NCI-H2107 (cell line): ENCODE measurements around the gene OAF.

Experiments
- DNase-seq: peaks from one replicate; lab custom pipeline; 2025; lab: John Stamatoyannopoulos, UW

Gene OAF

DNA sequence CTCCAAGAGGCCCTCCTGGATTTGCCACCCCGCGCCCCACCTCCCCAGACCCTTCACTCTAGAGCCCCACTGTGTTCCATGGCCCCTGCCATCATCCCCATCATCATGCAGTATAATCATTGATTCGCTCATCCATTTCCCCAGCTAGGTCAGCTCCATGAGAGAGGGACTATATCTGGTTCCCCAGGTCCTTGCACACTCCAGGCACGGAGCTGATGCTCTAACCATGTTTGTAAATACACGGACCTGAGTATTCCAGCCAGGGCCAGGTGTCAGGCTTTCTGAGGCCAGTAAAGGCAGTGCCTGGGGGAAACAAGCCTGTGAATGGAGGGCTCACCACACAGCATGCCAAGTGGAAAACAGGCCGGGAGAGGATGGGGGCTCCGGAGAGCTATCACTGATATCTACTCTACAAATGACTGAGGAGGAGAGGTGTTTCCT lies 27.1 kb upstream of the OAF start:
- DNase-seq = no peak

DNA sequence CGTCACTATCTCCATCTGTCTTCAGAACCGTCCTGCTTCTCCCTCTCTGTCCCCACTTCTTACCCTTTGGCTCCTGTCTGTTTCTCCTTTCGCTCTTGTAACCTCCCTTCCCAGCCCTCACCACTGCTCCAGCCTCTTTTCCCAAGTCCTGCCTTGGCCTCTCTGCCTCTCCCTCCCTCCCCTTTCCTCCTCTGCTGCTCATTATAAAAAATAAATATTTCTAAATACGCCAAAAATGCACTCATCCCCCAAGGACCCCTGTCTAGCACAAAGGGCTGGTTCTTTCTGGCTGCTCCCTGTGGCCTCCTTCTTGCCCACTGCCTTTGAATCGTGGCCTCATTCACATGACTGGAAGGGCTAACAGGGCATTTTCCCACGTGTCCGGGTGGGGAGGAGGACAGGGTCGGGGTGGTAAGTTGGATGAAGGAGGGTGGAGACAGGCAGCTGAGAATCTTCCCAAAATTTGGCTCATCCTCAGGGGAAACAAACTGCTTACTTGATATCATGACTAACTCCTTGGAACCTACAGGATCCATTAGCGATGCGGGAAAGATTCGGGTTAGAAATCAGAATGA lies 26.4 kb upstream of the OAF start:
- no peak for DNase-seq

DNA sequence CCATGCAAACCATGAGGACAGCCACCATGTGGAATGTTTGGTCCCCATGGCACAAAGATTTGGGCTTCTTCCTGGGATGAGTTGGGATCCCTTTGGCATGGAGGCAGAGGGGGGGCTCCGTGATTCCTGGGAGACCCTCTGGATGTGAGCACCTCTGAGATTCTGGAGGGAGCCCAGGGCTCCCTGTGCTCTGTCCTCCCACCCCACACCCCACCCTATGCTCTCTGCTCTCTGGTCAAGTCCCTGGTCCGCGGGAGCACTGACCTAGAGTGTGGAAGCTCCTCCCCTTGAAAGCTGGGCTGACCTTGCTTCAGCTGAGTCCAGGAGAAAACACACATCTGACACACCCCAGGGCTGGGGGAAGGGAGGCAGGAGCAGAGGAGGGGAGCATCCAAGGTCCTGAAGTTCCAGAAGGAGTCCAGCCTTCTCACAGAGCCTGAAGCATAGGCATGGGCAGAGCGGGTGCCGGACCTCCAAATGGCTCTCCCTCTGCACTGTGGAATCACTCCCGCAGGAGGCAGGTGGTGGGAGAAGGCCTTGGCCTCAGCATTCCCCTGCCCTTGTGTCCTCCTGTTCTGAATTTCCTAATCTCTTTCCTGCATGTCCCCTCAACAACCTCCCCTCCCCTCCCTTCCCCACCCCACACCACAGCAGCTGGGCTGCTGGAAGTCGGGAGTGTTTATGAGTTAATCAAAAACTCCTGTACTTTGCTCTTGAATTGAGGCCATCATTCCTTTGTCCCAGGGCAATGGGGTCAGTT lies 25.7 kb upstream of the OAF start:
- no peak for DNase-seq

DNA sequence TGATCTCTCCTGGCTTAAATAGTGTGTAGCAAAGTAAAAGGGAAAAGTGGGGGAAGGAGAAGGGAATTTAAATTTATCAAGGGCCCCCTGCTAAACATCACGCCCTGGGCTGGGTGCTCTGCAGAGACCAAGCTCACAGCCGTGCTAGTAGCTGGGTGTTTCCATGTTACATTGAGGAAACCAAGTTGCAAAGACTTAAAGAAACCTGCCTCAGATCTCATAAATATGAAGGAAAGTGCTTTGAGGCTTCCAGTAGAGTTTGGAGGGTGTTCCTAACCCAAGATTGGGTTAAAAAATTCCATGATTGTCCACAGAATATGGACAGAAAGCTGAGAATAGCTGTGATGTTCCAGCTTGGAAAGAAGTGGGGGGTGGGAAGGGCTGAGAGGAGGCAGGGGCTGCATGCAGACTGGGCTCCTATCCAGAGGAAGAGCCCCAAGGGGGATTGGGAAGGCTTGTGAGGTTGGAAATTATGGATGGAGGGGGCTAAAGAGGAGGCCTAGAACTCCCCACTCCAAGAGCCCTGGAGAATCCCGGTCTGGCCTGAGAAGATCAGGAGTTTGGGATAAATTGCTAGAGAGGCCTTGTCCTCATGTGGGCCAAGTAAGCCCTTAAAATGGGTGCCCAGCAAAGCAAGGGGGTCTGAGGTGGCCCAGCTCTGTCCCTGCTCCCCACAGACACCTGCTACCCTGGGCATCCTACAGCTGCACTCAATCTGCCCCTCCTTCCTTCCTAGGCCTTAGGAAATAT lies 25.0 kb upstream of the OAF start:
- no peak for DNase-seq

DNA sequence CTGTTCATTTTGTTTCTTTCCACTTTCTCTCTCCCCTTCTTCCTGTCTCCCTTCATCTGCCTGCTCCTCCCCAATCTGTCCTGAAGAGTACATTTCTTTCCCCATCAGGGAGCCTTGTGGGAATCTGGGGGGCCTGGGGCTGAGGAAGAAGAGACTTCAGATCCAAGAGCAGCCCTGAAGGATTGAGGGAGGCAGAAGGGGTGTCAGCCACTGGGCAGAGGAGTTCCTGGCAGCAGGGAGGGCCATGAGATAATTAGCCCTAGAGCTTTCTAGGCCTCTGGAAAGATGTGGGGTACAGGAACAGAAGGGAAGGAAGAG lies 24.4 kb upstream of the OAF start:
- DNase-seq = no peak

DNA sequence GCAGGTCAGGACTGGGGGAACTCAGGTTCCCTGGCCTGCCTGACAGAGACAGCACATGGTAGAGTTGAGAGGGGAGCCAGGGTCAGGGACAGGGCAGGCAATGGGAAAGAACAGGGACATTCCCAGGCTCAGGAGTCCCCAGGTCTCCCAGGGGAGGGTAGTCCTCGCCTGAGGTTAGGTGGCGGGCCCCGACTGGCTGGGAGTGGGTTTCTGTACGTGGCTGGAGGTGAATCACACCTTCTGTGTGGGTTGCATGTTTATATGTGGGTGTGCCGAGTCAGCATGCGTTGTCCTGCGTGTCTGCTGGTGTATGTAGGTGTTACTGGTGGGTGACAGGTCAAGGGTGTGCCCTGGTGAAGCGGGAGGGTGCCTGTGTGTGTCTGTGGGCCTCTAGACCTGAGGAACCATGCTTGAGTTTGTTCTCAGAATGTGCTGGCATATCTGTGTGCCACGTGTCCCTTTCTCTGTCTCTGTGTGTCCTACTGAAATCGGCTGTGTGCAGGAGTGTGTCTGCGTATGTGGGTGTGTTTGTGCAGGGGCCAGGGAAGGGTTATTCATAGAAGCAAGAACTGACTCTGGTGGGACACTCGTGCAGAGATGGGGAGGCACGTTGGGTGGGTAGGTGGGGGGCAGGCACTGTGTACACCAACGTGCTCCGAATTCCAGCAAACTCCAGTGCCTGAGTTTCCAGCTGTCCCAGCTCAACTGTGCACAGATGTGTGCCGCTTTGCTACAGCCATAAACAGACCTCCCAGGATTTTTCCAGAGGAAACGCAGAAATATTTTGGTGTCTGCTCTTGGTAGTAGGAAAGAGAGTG lies 23.8 kb upstream of the OAF start:
- DNase-seq = no peak

DNA sequence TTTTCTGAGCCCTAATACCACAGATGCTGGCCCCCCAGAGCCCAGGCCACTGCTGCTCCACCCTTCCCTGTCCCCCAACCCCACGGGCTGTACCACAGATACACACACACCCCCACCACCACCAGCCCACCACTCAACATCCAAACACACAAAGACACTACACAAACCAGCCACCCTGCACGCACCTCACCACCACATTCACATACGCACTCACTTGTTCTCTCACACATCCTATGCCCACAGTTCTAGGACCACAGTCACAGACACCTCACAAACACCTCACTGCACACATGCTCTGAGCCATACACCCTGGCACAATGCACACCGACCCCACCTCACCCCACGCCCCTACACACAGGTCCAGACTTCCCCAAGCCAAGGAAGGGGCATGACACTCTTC lies 22.5 kb upstream of the OAF start:
- no peak for DNase-seq

DNA sequence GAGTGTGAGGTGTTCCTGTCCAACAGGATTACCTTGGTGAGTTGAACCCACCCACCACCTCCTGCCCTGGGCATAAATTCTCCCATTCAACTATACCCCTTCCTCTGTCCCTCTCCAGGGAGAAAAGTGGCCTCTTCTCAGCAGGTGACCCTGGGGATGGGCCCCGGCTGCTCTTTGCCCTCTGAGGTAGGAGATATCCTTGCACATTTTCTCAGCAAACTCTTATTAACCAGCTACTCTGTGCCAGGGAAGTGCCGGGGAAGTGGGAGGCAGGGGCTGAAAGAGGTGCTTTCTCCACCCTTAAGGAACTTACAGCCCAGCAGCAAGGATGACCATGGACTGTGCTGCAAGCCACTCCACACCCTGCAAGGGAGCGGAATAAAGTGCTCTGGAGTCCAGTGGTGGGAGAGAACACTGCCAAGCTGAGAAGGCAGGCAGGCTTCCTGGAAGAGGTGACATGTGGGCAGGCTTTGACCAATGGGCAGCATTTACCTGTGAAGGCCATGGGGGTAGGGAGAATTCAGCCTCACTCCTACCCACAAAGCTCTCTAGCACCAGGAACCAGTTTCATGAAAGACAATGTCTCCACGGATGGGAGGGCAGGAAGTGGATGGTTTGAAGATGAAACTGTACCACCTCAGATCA lies 21.9 kb upstream of the OAF start:
- no peak for DNase-seq

DNA sequence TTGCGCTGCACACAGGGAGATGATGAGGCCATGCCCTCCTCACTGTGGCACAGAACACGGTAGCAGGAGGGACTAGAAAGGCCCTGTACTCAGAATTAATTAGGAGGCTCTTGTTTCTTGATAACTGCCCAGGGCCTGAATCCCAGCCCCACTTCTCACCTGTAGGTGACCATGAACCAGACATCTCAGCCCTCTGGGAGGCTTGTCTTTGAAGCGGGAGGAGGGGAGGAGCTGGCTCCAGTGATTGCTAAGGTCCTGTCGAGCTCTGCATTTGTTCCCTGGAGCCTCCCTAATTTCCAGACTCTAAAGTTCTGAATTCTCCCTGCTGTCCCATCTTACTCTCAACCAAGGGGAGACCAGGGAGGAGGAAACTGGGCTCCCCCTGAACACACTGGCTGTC lies 19.8 kb upstream of the OAF start:
- DNase-seq = no peak

DNA sequence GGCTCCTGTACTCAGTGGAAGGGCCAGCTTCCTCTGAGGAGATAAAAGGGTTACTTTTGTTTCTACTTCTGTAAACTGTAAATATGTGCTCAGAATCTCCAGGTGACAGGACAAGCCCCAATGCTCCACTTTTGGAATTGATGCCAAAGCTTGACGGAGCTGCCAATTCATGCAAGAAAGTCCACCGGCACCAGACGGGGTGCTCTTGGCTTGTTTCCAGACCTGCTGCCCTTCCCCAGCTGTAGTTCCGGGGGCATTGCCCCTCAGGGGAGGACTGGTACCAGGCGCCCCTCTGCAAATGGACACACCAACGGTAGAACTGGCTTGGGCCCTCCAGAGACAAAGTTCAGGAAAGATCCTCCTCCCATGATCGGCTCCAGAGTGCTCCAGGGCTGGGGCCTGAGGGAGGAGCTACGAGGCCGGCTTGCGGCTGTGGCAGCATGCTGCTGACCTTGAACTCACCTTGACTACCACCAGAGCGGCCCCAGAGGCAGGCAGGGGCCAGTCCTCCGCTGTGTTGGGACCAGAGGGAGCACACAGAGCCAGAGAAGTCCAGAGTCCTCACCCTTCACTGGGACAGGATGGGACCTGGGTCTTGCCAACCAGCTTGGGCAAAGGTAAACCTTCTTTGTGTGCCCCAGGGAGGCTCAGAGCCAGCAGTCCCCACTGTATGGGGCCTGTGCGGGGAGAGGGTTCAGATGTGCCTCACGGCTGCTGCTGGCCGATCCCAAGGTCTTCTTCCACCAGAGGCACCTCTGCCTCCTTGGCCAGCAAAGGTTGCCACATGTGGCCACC lies 17.8 kb upstream of the OAF start:
- no peak for DNase-seq

DNA sequence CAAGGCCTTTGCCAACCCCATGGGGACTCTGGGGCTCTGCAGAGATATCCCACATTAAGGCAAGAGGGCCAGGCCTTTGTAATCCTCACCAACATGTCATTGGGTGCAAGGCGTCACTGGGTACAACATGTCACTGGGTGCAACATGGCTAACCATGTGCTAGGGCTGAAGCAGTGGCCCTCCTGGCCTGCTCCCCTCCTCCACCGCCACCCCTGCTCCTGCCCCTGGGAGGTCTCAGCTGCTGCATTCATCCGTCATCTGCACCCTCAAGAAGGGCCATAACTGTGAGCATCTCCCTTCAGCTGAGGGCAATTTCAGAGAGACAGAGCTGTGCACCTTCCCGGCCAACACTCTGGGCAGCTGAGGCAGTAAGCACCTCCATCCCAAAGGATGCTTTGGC lies 16.7 kb upstream of the OAF start:
- no peak for DNase-seq

DNA sequence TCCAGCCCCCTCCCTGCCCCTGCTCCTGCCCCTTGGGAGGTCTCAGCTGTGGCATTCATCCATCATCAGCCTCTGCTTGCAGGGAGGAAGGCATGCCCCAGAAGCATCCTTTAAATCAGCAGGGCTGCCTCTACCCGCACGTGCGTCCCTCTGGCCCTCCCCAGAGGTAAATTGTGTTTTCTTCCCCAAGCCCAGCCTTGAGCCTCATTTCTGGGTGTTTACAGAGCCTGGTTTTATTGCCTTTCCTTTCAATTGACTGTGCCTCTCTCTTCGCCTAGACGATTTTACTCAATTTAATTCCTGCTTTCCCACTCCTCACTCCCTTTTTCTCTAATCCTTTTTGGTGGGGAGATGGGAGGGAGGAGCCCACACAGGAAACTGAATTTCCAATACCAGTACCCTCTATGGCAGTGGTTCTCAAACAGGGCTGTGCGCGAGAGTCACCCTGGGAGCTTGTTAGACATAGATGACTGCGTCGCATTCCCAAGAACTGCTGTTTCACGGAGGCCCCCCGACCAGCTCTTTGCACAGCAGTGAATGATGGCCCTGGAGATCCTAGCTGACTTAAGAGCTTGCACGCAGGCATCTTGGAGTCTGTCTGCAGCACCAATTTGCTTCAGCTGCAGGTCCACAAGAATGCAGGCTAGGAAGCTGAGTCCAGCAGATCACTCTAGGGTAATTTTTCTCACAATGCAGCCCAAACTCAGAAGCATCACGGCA lies 15.1 kb upstream of the OAF start:
- no peak for DNase-seq

DNA sequence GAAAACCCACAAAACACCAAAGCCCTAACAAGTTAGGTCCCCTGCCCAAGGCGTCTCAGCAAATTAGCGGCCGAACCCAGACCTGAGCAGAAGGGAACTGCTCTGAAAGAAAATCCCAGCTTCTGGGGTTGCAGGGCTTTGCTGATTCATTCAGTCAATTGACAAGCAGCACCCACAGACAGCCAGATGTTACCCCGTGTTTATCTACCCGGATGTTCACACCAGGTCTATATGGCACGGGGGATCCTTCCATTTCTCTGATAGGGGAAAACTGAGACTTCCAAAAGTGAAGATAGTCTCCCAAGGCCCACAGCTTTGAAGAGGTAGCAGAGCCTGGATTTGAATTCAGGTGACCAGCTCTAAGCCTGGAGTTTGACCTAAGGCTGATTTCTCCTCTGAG lies 14.0 kb upstream of the OAF start:
- DNase-seq = no peak

DNA sequence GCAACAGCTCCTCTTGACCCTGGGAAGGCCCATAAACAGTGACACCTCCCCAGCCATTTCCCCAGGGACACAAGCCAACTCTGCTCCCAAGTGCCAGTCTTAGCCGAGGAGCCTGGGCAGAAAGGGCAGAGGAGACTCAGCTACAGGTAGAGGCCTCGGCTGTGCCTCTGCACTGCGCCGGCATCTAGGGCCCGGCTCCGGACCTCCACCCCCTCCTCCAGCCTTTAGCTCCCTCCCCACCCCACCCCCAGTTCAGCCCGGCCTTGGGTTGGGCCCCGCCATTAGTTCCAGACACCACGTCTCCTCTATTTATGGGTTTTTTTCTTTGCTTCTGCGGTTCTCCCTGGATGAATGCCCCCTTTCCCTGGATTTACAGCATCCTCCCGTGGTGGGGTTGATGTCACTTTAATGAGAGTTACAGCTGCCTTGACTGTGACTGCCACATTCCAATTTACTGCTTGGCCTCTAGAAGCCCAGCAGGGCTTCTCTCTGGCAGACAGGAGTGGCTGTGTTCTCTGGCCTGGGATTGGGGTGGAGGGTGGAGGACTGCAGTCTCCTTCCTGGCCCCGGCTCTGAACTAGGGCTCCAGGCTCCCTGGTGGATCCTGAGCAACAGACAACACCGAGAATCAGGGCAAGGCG lies 13.5 kb upstream of the OAF start:
- no peak for DNase-seq

DNA sequence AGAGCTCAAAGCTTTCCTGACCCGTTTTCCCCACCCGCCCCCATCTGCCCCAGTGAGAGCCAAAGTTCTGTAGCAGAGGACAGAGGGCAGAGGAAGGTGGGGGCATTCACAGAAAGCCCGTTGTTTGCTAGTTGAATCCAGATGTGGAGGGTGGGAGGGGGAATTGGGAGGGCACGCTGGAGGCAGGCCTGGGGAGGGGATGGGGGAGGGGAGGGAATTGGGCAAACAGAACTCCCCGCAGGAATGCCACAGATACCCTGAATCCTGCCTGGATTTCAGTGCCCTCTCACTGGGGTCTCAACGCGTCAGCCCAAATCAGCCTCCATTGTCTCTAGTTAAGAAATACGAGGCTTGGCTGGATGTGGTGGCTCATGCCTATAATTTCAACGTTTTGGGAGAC lies 12.9 kb upstream of the OAF start:
- no peak for DNase-seq

DNA sequence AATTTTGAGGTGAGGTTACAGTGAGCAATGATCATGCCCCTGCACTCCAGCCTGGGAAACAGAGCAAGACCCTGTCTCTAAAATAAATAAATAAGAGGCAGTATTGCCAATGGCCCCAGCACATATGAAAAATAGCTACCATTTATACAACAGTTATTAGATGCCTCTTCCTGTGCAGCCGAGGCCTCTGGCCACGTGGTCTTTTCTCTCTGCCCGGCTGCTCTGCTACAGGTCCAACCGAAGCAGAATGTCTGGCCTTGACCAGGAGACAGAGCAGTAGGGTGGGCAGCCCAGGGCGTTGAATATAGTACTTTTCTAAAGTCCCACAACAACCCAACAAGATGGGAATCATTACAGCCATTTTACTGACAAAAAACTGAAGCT lies 12.4 kb upstream of the OAF start:
- no peak for DNase-seq

DNA sequence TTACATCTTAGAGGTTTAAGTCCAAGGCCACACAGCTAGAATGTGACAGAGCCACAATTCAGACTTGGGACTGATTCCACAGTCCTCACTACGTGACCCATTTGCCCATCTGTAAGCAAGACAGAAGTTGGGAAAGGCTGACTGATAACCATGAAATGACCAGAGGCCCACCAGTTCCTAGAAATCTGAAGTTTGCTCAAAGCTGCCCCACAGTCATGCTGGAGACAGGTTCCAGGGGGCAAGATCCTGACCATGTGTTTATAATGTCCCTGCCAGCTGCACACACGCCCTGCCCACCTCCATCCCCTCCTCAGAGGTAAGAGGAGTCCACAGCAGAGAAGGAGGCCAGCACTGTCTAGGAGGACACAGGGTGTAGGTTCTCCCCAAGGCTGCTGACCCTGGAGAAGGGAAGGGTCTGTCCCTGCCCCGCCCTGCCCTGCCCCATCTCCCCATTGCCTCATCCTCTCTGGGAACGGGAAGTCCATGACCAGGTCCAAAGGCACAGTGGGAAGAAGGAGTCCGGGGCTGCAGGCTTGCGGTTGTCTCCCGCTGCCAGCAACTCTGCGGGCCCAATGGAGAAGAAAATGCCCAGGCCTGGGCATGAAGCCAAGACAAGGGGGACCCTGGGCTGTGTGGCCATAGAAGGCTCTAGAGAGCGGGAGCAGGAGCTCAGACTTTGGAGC lies 11.9 kb upstream of the OAF start:
- DNase-seq = no peak

DNA sequence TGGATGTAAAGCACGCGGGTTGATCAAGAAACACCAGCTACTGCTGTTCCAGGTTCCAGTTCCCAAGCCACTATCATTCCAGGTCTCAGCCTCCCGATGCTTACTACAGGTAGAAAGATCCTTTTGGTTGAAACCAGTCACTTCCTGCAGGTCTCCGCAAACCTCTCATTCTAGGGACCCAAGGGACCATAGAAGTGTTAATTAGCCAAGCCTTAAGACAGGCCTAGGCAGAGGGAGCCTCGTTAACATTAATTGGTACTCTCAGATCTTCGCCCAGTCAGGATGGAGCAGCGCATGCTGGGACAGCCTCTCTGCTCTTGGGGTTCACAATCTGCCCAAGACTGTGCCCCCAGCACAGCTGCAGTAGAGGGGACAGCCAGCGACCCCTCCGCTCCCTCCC lies 11.2 kb upstream of the OAF start:
- DNase-seq = no peak

DNA sequence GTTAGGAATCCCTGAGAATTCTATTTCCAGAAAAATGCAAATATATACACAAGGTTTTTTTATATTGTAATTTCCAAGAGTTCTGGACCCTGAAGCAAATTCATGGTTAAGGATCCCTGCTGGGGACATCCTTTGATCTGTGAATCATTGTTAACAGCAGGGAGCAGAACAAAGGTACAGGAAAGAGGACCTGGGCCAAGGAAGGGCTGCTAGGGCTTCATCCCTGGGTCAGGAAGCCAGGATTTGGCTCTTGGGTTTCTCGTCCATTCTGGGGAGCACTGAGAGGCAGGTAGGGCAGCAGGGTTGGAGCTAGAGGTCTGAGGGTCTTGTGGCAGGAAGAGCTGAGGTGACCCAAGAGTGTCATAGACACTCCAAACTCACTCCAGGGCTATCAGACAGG lies 10.2 kb upstream of the OAF start:
- DNase-seq = no peak

DNA sequence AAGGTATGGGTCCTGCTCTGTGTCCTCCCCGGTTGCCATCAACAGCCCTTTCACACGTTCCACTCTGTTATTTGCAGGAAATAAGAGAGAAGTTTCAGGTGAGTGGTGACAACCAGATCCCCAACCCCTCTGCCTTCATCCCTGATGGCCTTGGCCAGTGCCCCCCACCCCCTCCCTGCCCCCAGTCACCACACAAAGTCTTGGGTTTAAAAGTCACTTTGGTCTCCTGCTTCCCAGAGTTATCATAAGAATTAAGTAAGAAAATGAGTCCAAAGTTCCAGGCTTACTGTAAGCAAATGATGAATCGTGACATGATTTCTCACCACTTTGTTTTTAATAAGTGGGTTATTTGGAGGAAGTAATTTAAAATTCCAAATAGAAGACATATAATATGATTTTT lies 9.2 kb upstream of the OAF start:
- no peak for DNase-seq
